GM12873 (cell line): ENCODE results near the gene NCOR2.

ENCODE experiments used
- CTCF ChIP-seq: IDR thresholded peaks from 2 replicates; pipeline ENCODE4 v1.5.1; 2012; ENCODE audit warnings: low read depth, mild to moderate bottlenecking, moderate library complexity, low read length, control low read depth; ENCODE audit not compliant: insufficient read depth; ENCODE audit errors: missing control alignments

NCOR2 gene

DNA sequence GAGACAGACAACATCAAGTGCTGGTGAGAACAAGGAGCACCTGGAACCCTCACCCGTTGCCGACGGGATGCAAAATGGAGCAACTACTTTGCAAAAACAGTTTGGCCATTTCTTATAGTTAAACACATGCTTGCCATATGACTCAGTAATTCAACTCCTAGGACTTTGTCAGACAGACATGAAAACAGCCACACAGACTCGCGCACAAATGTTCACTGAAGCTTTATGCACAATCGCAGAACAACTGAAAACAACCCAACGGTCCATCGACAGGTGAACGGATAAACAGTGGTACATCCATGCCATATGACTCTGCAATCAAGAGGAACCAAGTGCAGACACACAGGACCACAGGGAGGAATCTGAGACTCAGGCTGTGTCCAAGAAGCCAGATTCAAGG is 30.8 kb downstream of the NCOR2 start:
- no peak for TF ChIP-seq CTCF

GRCh38 chr12:124534776-124535740 is 32.4 kb downstream of the NCOR2 start:
- no peak for TF ChIP-seq CTCF

DNA sequence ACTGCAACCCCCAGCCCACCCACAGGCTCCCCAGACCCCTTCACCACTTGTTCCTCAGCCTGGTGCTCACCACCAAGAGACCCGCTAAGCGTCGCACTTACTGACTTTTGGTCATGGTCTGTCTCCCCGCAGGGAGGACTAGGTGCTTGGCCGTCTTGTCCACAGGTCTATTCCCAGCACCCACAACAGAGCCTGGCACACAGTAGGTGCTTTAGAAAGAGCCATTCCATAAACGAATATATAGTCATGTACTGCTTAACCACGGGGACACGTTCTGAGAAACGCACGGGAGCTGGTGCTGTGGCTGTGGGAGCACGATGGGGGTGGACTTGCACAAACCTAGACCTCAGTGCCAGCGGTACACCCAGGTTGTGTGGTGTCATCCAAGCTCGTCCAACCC is 34.0 kb downstream of the NCOR2 start:
- no peak for TF ChIP-seq CTCF

DNA sequence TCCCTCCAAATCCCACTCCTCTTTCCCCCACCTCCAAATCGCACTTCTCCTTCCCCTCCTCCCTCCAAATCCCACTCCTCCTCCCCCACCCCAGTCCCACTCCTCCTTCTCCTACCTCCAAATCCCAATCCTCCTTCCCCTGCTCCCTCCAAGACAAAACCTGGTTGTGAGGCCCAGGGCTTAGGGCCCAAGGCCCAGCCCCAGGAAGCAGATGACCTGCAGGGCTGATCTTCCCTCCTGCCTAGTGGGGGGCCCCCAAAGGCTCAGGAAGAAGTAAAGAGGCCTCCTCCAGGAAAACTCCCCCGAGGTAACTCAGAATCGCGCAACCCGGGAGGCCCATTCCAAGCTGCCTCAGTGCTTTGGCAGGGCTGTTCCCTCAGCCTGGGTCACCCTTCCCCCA is 34.4 kb downstream of the NCOR2 start:
- no peak for TF ChIP-seq CTCF

GRCh38 chr12:124532331-124532750 is 35.1 kb downstream of the NCOR2 start:
- TF ChIP-seq CTCF: no peak

DNA sequence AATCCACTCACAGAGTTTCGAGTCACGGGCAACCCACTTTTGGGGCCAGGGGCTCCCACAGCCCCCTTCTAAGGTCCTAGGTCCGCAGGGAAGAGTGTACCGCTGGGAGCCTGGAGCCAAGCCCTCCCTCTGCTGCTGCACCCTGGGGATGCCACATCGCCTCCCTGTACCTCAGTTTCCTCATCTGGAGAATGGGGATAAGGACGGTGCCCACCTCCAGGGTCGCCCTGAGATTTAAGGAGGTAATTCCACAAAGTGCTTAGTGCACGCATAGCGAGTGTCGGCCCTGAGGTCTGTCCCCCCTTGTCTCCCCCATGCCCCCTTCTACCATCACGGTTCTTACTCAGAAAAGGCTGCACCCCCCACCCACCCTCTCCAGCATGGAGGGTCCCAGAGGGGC is 35.5 kb downstream of the NCOR2 start:
- no peak for TF ChIP-seq CTCF

- no peak for TF ChIP-seq CTCF
Measured at GRCh38 chr12:124531281-124531745, 36.1 kb downstream of the NCOR2 start.
